ENCODE data around the gene PFDN5.

- TF ChIP-seq, protein P1, sequence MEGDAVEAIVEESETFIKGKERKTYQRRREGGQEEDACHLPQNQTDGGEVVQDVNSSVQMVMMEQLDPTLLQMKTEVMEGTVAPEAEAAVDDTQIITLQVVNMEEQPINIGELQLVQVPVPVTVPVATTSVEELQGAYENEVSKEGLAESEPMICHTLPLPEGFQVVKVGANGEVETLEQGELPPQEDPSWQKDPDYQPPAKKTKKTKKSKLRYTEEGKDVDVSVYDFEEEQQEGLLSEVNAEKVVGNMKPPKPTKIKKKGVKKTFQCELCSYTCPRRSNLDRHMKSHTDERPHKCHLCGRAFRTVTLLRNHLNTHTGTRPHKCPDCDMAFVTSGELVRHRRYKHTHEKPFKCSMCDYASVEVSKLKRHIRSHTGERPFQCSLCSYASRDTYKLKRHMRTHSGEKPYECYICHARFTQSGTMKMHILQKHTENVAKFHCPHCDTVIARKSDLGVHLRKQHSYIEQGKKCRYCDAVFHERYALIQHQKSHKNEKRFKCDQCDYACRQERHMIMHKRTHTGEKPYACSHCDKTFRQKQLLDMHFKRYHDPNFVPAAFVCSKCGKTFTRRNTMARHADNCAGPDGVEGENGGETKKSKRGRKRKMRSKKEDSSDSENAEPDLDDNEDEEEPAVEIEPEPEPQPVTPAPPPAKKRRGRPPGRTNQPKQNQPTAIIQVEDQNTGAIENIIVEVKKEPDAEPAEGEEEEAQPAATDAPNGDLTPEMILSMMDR (IDR thresholded peaks at IDR 0.05), result no peak
- no peak for TF ChIP-seq POLR2A (IDR thresholded peaks at IDR 0.05)
Measured at GRCh38 chr12:53255996-53256395, 39.3 kb upstream of the PFDN5 start.
